Endothelial cell of umbilical vein (primary cell): ENCODE data around the gene LRP3. TPM values are rescaled to one million over a fixed set of nuclear protein-coding genes. Genes with fewer than 3 reads are reported as not detected.

Experiments used
- BruUV-seq: library from RNA; stranded (reverse); fragments of 400-500 nt; replicated peaks from 2 replicates; lab custom pipeline; 2021; lab: Mats Ljungman, UMichigan
- CTCF ChIA-PET: fragments of 300-600, 350-600 bp; sonication (Branson Sonifier 250); formaldehyde crosslinking; loops from one replicate; lab custom pipeline; 2021; ENCODE audit warnings: antibody characterized with exemption, inconsistent platforms; lab: Charles Lee
- POLR2A ChIA-PET: fragments of 300-600, 350-600 bp; sonication (Branson Sonifier 250); formaldehyde crosslinking; loops from one replicate; lab custom pipeline; 2021; ENCODE audit warnings: antibody characterized with exemption, inconsistent platforms; lab: Charles Lee
- DNase-seq: peaks from one replicate; pipeline ENCODE4 v3.0.0-alpha.2; 2011; ENCODE audit warnings: low read depth, low spot score
- FAIRE-seq: peaks from 2 replicates; lab custom pipeline; 2011; peaks lifted over from hg19 to GRCh38; lab: Jason Lieb, UNC
- H2AFZ ChIP-seq: 2 replicates; pipeline ENCODE4 v1.6.0; 2012; ENCODE audit warnings: low read depth, low read length, control low read depth, inconsistent platforms
- H3K27ac ChIP-seq: 2 replicates; pipeline ENCODE4 v1.5.1; 2011; ENCODE audit warnings: low read depth, mild to moderate bottlenecking, control low read depth, low read length, moderate library complexity; ENCODE audit not compliant: insufficient read depth
- H3K27me3 ChIP-seq, 2 experiments: 2 replicates each; pipeline versions ENCODE4 v1.6.0 to v1.6.1; 2011; ENCODE audit warnings: low read length in 2 of 2, mixed read lengths in 1 of 2; ENCODE audit not compliant: control insufficient read depth in 2 of 2, insufficient read depth in 2 of 2
- H3K36me3 ChIP-seq, 2 experiments: 2 replicates in 1 of 2; 3 replicates in 1 of 2; pipeline ENCODE4 v1.5.1; 2011; ENCODE audit warnings: low read length in 2 of 2, mild to moderate bottlenecking in 1 of 2, moderate library complexity in 1 of 2; ENCODE audit not compliant: control insufficient read depth in 2 of 2, insufficient read depth in 2 of 2; ENCODE audit errors: extremely low read depth in 1 of 2
- H3K4me1 ChIP-seq: 3 replicates; pipeline ENCODE4 v1.5.1; 2011; ENCODE audit warnings: mild to moderate bottlenecking, low read length; ENCODE audit not compliant: control insufficient read depth, insufficient read depth; ENCODE audit errors: extremely low read depth
- H3K4me2 ChIP-seq: 2 replicates; pipeline ENCODE4 v1.6.1; 2011; ENCODE audit warnings: low read length, control low read depth, mixed read lengths; ENCODE audit not compliant: insufficient read depth
- H3K4me3 ChIP-seq, 3 experiments: fragments of 200-600 bp in 1 of 3; sonication (generic), shearing (Covaris generic) in 1 of 3; replicated peaks in 1 of 3; 2 replicates each; pipeline ENCODE4 v1.5.1; 2011 to 2016; ENCODE audit warnings: control low read depth in 3 of 3, low read length in 3 of 3, mild to moderate bottlenecking in 2 of 3, inconsistent platforms in 1 of 3, low read depth in 1 of 3, moderate library complexity in 1 of 3; ENCODE audit not compliant: insufficient read depth in 1 of 3
- H3K79me2 ChIP-seq: 2 replicates; pipeline ENCODE4 v1.6.0; 2012; ENCODE audit warnings: low read length, inconsistent platforms; ENCODE audit not compliant: control insufficient read depth, insufficient read depth
- H3K9ac ChIP-seq: replicated peaks from 2 replicates; pipeline ENCODE3; 2011; ENCODE audit warnings: low read length, control low read depth; ENCODE audit not compliant: insufficient read depth; ENCODE audit errors: extremely low read depth
- H3K9me1 ChIP-seq: replicated peaks from 3 replicates; pipeline ENCODE4 v1.6.0; 2011; ENCODE audit warnings: mild to moderate bottlenecking, low read length; ENCODE audit not compliant: control insufficient read depth, insufficient read depth; ENCODE audit errors: extremely low read depth
- H3K9me3 ChIP-seq: replicated peaks from 2 replicates; pipeline ENCODE4 v1.5.1; 2012; ENCODE audit warnings: low read length, inconsistent platforms; ENCODE audit not compliant: control insufficient read depth, insufficient read depth
- H4K20me1 ChIP-seq: replicated peaks from 2 replicates; pipeline ENCODE3; 2011; ENCODE audit warnings: mild to moderate bottlenecking, low read length; ENCODE audit not compliant: control insufficient read depth, insufficient read depth; ENCODE audit errors: extremely low read depth
- CTCF ChIP-seq, 2 donors: IDR thresholded peaks; 1 replicate in 1 of 2; 2 replicates in 1 of 2; pipeline ENCODE4 v1.5.1; 2011; ENCODE audit warnings: low read length in 2 of 2, mild to moderate bottlenecking in 2 of 2, moderate library complexity in 2 of 2, control low read depth in 1 of 2, inconsistent platforms in 1 of 2, low read depth in 1 of 2; ENCODE audit not compliant: insufficient read depth in 1 of 2; ENCODE audit errors: extremely low read depth in 1 of 2
- EZH2 ChIP-seq: IDR thresholded peaks from 2 replicates; pipeline ENCODE4 v1.6.1; 2012; ENCODE audit warnings: borderline replicate concordance, low read depth, mild to moderate bottlenecking, moderate library complexity, low read length, inconsistent platforms; ENCODE audit not compliant: severe bottlenecking
- FOS ChIP-seq: IDR thresholded peaks from 2 replicates; pipeline ENCODE4 v1.6.1; 2011; ENCODE audit warnings: mild to moderate bottlenecking, low read length, moderate library complexity, borderline replicate concordance; ENCODE audit not compliant: insufficient read depth
- GATA2 ChIP-seq: IDR thresholded peaks from 2 replicates; pipeline ENCODE4 v1.7.0; 2011; ENCODE audit warnings: low read depth, mild to moderate bottlenecking, moderate library complexity, mixed read lengths, low read length; ENCODE audit not compliant: insufficient read length, insufficient read depth
- JUN ChIP-seq: IDR thresholded peaks from 2 replicates; pipeline ENCODE4 v1.6.1; 2011; ENCODE audit warnings: borderline replicate concordance, low read depth; ENCODE audit not compliant: insufficient read length, insufficient read depth
- MAX ChIP-seq: IDR thresholded peaks from 2 replicates; pipeline ENCODE4 v1.6.1; 2011; ENCODE audit not compliant: insufficient read depth, insufficient read length
- MYC ChIP-seq: IDR thresholded peaks from one replicate; pipeline ENCODE4 v1.6.1; 2011; ENCODE audit warnings: mild to moderate bottlenecking, low read depth, low read length
- POLR2A ChIP-seq: IDR thresholded peaks from 2 replicates; pipeline ENCODE4 v1.6.1; 2012; ENCODE audit warnings: low read depth, mild to moderate bottlenecking, control low read depth, low read length
- POLR2AphosphoS5 ChIP-seq: IDR thresholded peaks from 2 replicates; pipeline ENCODE4 v1.6.1; 2012; ENCODE audit warnings: low read depth, mild to moderate bottlenecking, control low read depth, low read length, moderate library complexity; ENCODE audit not compliant: insufficient read depth
- dilution Hi-C: fragments of 300-500 bp; cut with MboI; formaldehyde crosslinking; loops from one replicate; pipeline ENCODE4 v1.15.0; 2019; ENCODE audit warnings: low sequenced_read_pairs; ENCODE audit not compliant: extremely low pct_ligation_motif_present
- intact Hi-C: fragments of 100-400 bp; cut with micrococcal nuclease; formaldehyde crosslinking; loops from one replicate; pipeline ENCODE4 v1.10.0; 2022
- polyA plus RNA-seq, 4 experiments: library from polyadenylated mRNA; depleted of rRNA in 3 of 4; stranded (reverse) in 3 of 4; unstranded in 1 of 4; fragments of >200 nt; gene quantifications; 2 replicates each; pipeline versions ENCODE4 v1.2.1 to v1.2.3, GENCODE V29; 2011 to 2012; ENCODE audit warnings: missing spikeins in 1 of 4
- total RNA-seq: library from RNA; stranded (reverse); gene quantifications from 2 replicates; pipeline ENCODE4 v1.2.3, GENCODE V29; 2021

Gene LRP3
- total and polyA plus RNA-seq, 2 donors (not counting 3 experiments of a cell fraction or from before 2014, with no cell fraction given): 14.3 to 19.4 TPM

GRCh38 chr19:33174186-33174585 is 19.9 kb upstream of the LRP3 start:
- no TSS peak for BruUV-seq
- Histone ChIP-seq H3K9me3 (no peaks in the 10 kb centered on the region), H3K36me3 (no peaks in the 10 kb centered on the region), H3K27ac (no peak overlapping the region), H3K4me3 (no peak overlapping the region), H3K4me2 (no peak overlapping the region), H3K9me1 (no peaks in the 10 kb centered on the region), H3K9ac (no peak overlapping the region), H2AFZ (no peak overlapping the region), H4K20me1 (no peaks in the 10 kb centered on the region), H3K27me3 (peaks cover 0 to 4% of the 10 kb centered on the region in 2 experiments), H3K4me1 (peaks cover 15% of the 10 kb centered on the region), H3K79me2 (no peaks in the 10 kb centered on the region)
- TF ChIP-seq JUN: no peak
- TF ChIP-seq POLR2AphosphoS5: no peak
- TF ChIP-seq EZH2: no peak
- TF ChIP-seq MYC: no peak
- no peak for TF ChIP-seq POLR2A
- no peak for TF ChIP-seq MAX
- TF ChIP-seq CTCF (IDR thresholded peaks at IDR 0.05; ENCODE audit: extremely low read depth in 1 of 2, insufficient read depth in 1 of 2, low read depth in 1 of 2, low read length in 2 of 2): no peak
- no peak for TF ChIP-seq FOS
- no peak for TF ChIP-seq GATA2
- intact Hi-C loops: no loop called here
- dilution Hi-C loops: no loop called here
- POLR2A ChIA-PET: no interaction called here
- FAIRE-seq (no peak), DNase-seq (no peak)
- CTCF ChIA-PET: interaction anchor here (5.8 kb wide), 1 partner anchor 11 kb away, joined by 32 read pairs; no protein-coding TSS in a partner anchor
